ENCODE data around the gene CAPN15.
"Not testable (repeated sequence)": the region's sequence is repeated elsewhere in the genome, so short reads cannot be mapped to it uniquely, and the experiment has no call there.

DNA sequence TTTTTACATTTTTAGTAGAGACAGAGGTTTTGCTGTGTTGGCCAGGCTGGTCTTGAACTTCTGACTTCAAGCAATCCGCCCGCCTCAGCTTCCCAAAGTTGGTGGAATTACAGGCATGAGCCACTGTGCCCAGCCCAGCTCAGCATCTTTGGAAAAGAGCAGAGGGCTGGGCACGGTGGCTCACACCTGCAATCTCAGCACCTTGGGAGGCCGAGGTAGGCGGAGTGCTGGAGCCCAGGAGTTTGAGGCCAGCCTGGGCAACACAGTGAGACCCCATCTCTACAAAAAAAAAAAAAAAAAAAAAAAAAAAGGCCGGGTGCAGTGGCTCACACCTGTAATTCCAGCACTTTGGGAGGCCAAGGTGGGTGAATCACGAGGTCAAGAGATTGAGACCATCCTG lies 70.1 kb downstream of the CAPN15 start:
- TF ChIP-seq CTCF (IDR thresholded peaks at IDR 0.05); EP300 (IDR thresholded peaks at IDR 0.05); POLR2A (IDR thresholded peaks at IDR 0.05; ENCODE audit: low read depth); POLR2AphosphoS5 (IDR thresholded peaks at IDR 0.05): not testable (repeated sequence)

Data from esophagus muscularis mucosa (tissue), 4 donors.